HCT116 (cell line): ENCODE results near the gene LMNTD1. TPM values are rescaled to one million over a fixed set of nuclear protein-coding genes. Genes with fewer than 3 reads are reported as not detected.

Experiments used
- ATAC-seq: fragments of 200-7000 bp; cut with Tn5 transposase; 2 replicates; pipeline ENCODE4 v1.9.1; 2020; ENCODE audit warnings: mild to moderate bottlenecking, moderate library complexity
- BruUV-seq: library from RNA; stranded (reverse); fragments of 400-500 nt; replicated peaks from 2 replicates; lab custom pipeline; 2021; lab: Mats Ljungman, UMichigan
- CTCF ChIA-PET: fragments of 300-600 bp; sonication (Branson Sonifier 250); formaldehyde crosslinking; loops from one replicate; lab custom pipeline; 2021; ENCODE audit warnings: antibody characterized with exemption; lab: Charles Lee
- POLR2A ChIA-PET: fragments of 300-600, 350-600 bp; sonication (Branson Sonifier 250); formaldehyde crosslinking; loops from one replicate; lab custom pipeline; 2021; ENCODE audit warnings: antibody characterized with exemption; lab: Charles Lee
- RAD21 ChIA-PET, 2 experiments: fragments of 300-600 bp; sonication (Branson Sonifier 250); formaldehyde crosslinking; loops; one replicate each; lab custom pipeline; 2023; ENCODE audit warnings: low total read pairs in 2 of 2; ENCODE audit not compliant: uncharacterized antibody in 2 of 2, unreplicated experiment in 2 of 2, low non-redundant PET in 1 of 2; lab: Charles Lee
- DNase-seq: peaks from one replicate; pipeline ENCODE4 v3.0.0-alpha.2; 2010; ENCODE audit warnings: low read depth, low spot score
- H2AFZ ChIP-seq: fragments of 200-600 bp; shearing (Covaris generic), sonication (generic); 2 replicates; pipeline ENCODE4 v1.6.1; 2017; ENCODE audit warnings: low read depth, mixed run types, mixed read lengths, antibody characterized with exemption, low read length; ENCODE audit not compliant: poor library complexity, severe bottlenecking
- H3K27ac ChIP-seq: 2 replicates; pipeline ENCODE4 v1.5.1; 2012; ENCODE audit warnings: low read depth, low read length
- H3K27me3 ChIP-seq: fragments of 200-600 bp; sonication (generic); 2 replicates; pipeline ENCODE4 v1.6.1; 2016; ENCODE audit warnings: mixed run types, low read length, mixed read lengths; ENCODE audit not compliant: insufficient read depth
- H3K36me3 ChIP-seq, 2 experiments: fragments of 200-500 bp in 1 of 2; fragments of 200-600 bp in 1 of 2; sonication (Bioruptor generic) in 1 of 2; sonication (generic) in 1 of 2; 2 replicates each; pipeline versions ENCODE4 v1.5.1 to v1.6.1; 2014 to 2016; ENCODE audit warnings: low read length in 2 of 2, inconsistent platforms in 1 of 2, mixed read lengths in 1 of 2, mixed run types in 1 of 2; ENCODE audit not compliant: insufficient read depth in 2 of 2, control insufficient read depth in 1 of 2
- H3K4me1 ChIP-seq, 2 experiments: fragments of 200-600 bp in 1 of 2; sonication (generic) in 1 of 2; 2 replicates each; pipeline versions ENCODE4 v1.5.1 to v1.6.1; 2012 to 2017; ENCODE audit warnings: low read length in 2 of 2, inconsistent platforms in 1 of 2, mild to moderate bottlenecking in 1 of 2, mixed read lengths in 1 of 2, mixed run types in 1 of 2, moderate library complexity in 1 of 2; ENCODE audit not compliant: insufficient read depth in 2 of 2, control insufficient read depth in 1 of 2
- H3K4me2 ChIP-seq: fragments of 200-600 bp; sonication (generic); 2 replicates; pipeline ENCODE4 v1.6.1; 2017; ENCODE audit warnings: mixed run types, low read length, mixed read lengths
- H3K4me3 ChIP-seq, 2 experiments: fragments of 200-600 bp in 1 of 2; sonication (generic) in 1 of 2; replicated peaks in 1 of 2; 2 replicates each; pipeline ENCODE4 v1.5.1; 2011 to 2016; ENCODE audit warnings: low read length in 2 of 2, control low read depth in 1 of 2, low read depth in 1 of 2, mild to moderate bottlenecking in 1 of 2, mixed read lengths in 1 of 2, mixed run types in 1 of 2
- H3K79me2 ChIP-seq: fragments of 200-600 bp; sonication (generic); 2 replicates; pipeline ENCODE4 v1.6.1; 2017; ENCODE audit warnings: mild to moderate bottlenecking, mixed run types, low read length, moderate library complexity, mixed read lengths; ENCODE audit not compliant: insufficient read depth
- H3K9ac ChIP-seq: fragments of 200-600 bp; sonication (generic); 2 replicates; pipeline ENCODE4 v1.6.1; 2016; ENCODE audit warnings: low read length, mixed read lengths
- H3K9me2 ChIP-seq: fragments of 200-600 bp; sonication (generic), shearing (Covaris generic); 2 replicates; pipeline ENCODE4 v1.6.1; 2017; ENCODE audit warnings: mixed run types, mild to moderate bottlenecking, moderate library complexity; ENCODE audit not compliant: insufficient read depth
- H3K9me3 ChIP-seq, 2 experiments: fragments of 200-500 bp in 1 of 2; fragments of 200-600 bp in 1 of 2; sonication (Bioruptor generic) in 1 of 2; sonication (generic) in 1 of 2; 2 replicates each; pipeline ENCODE4 v1.6.1; 2014 to 2017; ENCODE audit warnings: low read length in 2 of 2, mixed read lengths in 2 of 2, inconsistent platforms in 1 of 2, low read depth in 1 of 2, mild to moderate bottlenecking in 1 of 2, mixed run types in 1 of 2, moderate library complexity in 1 of 2; ENCODE audit not compliant: control insufficient read depth in 1 of 2, insufficient read depth in 1 of 2
- H4K20me1 ChIP-seq: fragments of 200-600 bp; sonication (generic), shearing (Covaris generic); 2 replicates; pipeline ENCODE4 v1.6.1; 2017; ENCODE audit warnings: mixed run types, mild to moderate bottlenecking, moderate library complexity; ENCODE audit not compliant: insufficient read depth
- ATF3 ChIP-seq: IDR thresholded peaks from 2 replicates; pipeline ENCODE4 v1.6.1; 2012
- CBX3 ChIP-seq: IDR thresholded peaks from 2 replicates; pipeline ENCODE4 v1.6.1; 2012; ENCODE audit warnings: low read depth
- CEBPB ChIP-seq: IDR thresholded peaks from 2 replicates; pipeline ENCODE4 v1.6.1; 2012; ENCODE audit warnings: low read depth
- CTCF ChIP-seq, 3 experiments: fragments of 200-600 bp in 1 of 3; sonication (generic) in 1 of 3; IDR thresholded peaks in 2 of 3; conservative IDR thresholded peaks in 1 of 3; 2 replicates each; pipeline ENCODE4 v1.5.1; 2012 to 2017; ENCODE audit warnings: low read depth in 2 of 3, low read length in 2 of 3, antibody characterized with exemption in 1 of 3, borderline replicate concordance in 1 of 3, control low read depth in 1 of 3, mild to moderate bottlenecking in 1 of 3, mixed read lengths in 1 of 3, mixed run types in 1 of 3, moderate library complexity in 1 of 3; ENCODE audit not compliant: insufficient read depth in 1 of 3
- EZH2phosphoT487 ChIP-seq: fragments of 200-600 bp; IDR thresholded peaks from 2 replicates; pipeline ENCODE4 v1.6.1; 2018; ENCODE audit warnings: antibody characterized with exemption, borderline replicate concordance
- FOSL1 ChIP-seq: IDR thresholded peaks from 2 replicates; pipeline ENCODE4 v1.6.1; 2012; ENCODE audit warnings: low read depth
- POLR2A ChIP-seq: IDR thresholded peaks from 2 replicates; pipeline ENCODE4 v1.7.0; 2011; ENCODE audit warnings: borderline replicate concordance; ENCODE audit not compliant: insufficient read depth, insufficient read length; ENCODE audit errors: extremely low read depth
- REST ChIP-seq: IDR thresholded peaks from 2 replicates; pipeline ENCODE4 v1.6.1; 2012; ENCODE audit warnings: low read depth
- TCF7L2 ChIP-seq: IDR thresholded peaks from 2 replicates; pipeline ENCODE4 v1.7.0; 2011; ENCODE audit warnings: borderline replicate concordance, inconsistent platforms; ENCODE audit not compliant: insufficient read depth, insufficient read length; ENCODE audit errors: extremely low read depth
- ZFX ChIP-seq: fragments of 450-650 bp; IDR thresholded peaks from 2 replicates; pipeline ENCODE4 v1.6.1; 2017
- intact Hi-C: fragments of 100-400 bp; cut with micrococcal nuclease; formaldehyde crosslinking; loops from 2 replicates; pipeline ENCODE4 v1.10.0; 2022
- total RNA-seq: library from RNA; stranded (reverse); gene quantifications from one replicate; pipeline ENCODE4 v1.2.1, GENCODE V29; 2021; ENCODE audit not compliant: unreplicated experiment

The LMNTD1 gene
- total RNA-seq, 1 experiment from 2014 or later, result not detected

GRCh38 chr12:25469861-25470260 is 83.2 kb downstream of the LMNTD1 start:
- Histone ChIP-seq H3K27ac (no peak overlapping the region), H3K4me3 (no peak overlapping the region), H4K20me1 (no peaks in the 10 kb centered on the region), H3K27me3 (no peaks in the 10 kb centered on the region), H3K4me1 (no peaks in the 10 kb centered on the region), H3K4me2 (no peak overlapping the region), H2AFZ (no peak overlapping the region), H3K9me2 (no peaks in the 10 kb centered on the region), H3K9ac (no peak overlapping the region), H3K36me3 (no peaks in the 10 kb centered on the region), H3K79me2 (no peaks in the 10 kb centered on the region), H3K9me3 (no peaks in the 10 kb centered on the region)
- no peak for ATAC-seq
- ChIA-PET POLR2A (no interaction called here), CTCF (no interaction called here), RAD21 (no interaction called here)
- TF ChIP-seq ZFX (no peak), ATF3 (no peak), TCF7L2 (no peak), REST (no peak), FOSL1 (no peak), EZH2phosphoT487 (no peak), CBX3 (no peak), POLR2A (no peak), CEBPB (no peak), CTCF (IDR thresholded peaks at IDR 0.05 in 2 of 3, conservative IDR thresholded peaks at IDR 0.05 in 1 of 3; ENCODE audit: borderline replicate concordance in 1 of 3, insufficient read depth in 1 of 3, low read depth in 2 of 3, low read length in 2 of 3) (no peak)
- DNase-seq, result no peak
- intact Hi-C loops, result no loop called here
- no TSS peak for BruUV-seq
